ENCODE measurements around the gene DPEP1.

Gene DPEP1

GRCh38 chr16:89687092-89687940 is 73.9 kb downstream of the DPEP1 start:
- no peak for DNase-seq (ENCODE audit: low spot score)
